ENCODE results near the gene NDUFS4. TPM values are rescaled to one million over a fixed set of nuclear protein-coding genes. Genes with fewer than 3 reads are reported as not detected.
"Not testable (repeated sequence)": the region's sequence is repeated elsewhere in the genome, so short reads cannot be mapped to it uniquely, and the experiment has no call there.

NDUFS4 gene
- total RNA-seq, 2 donors from 2014 or later = 23.3 to 24.4 TPM

- no peaks in the 10 kb centered on the region for H3K9me3 ChIP-seq (ENCODE audit: control insufficient read depth, low read length, poor library complexity, severe bottlenecking)
- Mint-ChIP-seq H3K27me3 (no peaks in the 10 kb centered on the region), H3K4me1 (peaks cover 27% of the 10 kb centered on the region), H3K36me3 (ENCODE audit: low read depth) (peaks cover 5% of the 10 kb centered on the region), H3K4me3 (no peak overlapping the region), H3K27ac (no peak overlapping the region)
- ATAC-seq (no peak), DNase-seq (no peak)
Measured at GRCh38 chr5:53582225-53582624, 21.8 kb downstream of the NDUFS4 start.

GRCh38 chr5:53590759-53591158 lies 30.3 kb downstream of the NDUFS4 start:
- no peak for ATAC-seq
- no peak for DNase-seq
- Mint-ChIP-seq H3K27me3 (no peaks in the 10 kb centered on the region), H3K4me1 (peaks cover 37% of the 10 kb centered on the region), H3K36me3 (ENCODE audit: low read depth) (peaks cover 2% of the 10 kb centered on the region), H3K27ac (no peak overlapping the region), H3K4me3 (no peak overlapping the region)
- H3K9me3 ChIP-seq (ENCODE audit: control insufficient read depth, low read length, poor library complexity, severe bottlenecking) = no peaks in the 10 kb centered on the region

- Mint-ChIP-seq H3K27ac (no peak overlapping the region), H3K27me3 (no peaks in the 10 kb centered on the region), H3K4me3 (no peak overlapping the region), H3K4me1 (peaks cover 28% of the 10 kb centered on the region), H3K36me3 (ENCODE audit: low read depth) (no peaks in the 10 kb centered on the region)
- no peak for ATAC-seq
- H3K9me3 ChIP-seq (ENCODE audit: control insufficient read depth, low read length, poor library complexity, severe bottlenecking) = no peaks in the 10 kb centered on the region
- DNase-seq = no peak
Measured at GRCh38 chr5:53594419-53594818, 34.0 kb downstream of the NDUFS4 start.

- H3K27me3 Mint-ChIP-seq = no peaks in the 10 kb centered on the region
- peaks cover 15% of the 10 kb centered on the region for H3K4me1 Mint-ChIP-seq
- H3K9me3 ChIP-seq (ENCODE audit: control insufficient read depth, low read length, poor library complexity, severe bottlenecking) = no peaks in the 10 kb centered on the region
- no peak overlapping the region for H3K4me3 Mint-ChIP-seq
- H3K27ac Mint-ChIP-seq = no peak overlapping the region
- ATAC-seq = no peak
- no peaks in the 10 kb centered on the region for H3K36me3 Mint-ChIP-seq (ENCODE audit: low read depth)
- DNase-seq = no peak
Measured at GRCh38 chr5:53597894-53598293, 37.5 kb downstream of the NDUFS4 start.

- peaks cover 5% of the 10 kb centered on the region for H3K36me3 Mint-ChIP-seq (ENCODE audit: low read depth)
- no peaks in the 10 kb centered on the region for H3K27me3 Mint-ChIP-seq
- no peak overlapping the region for H3K27ac Mint-ChIP-seq
- H3K4me1 Mint-ChIP-seq = peaks cover 3% of the 10 kb centered on the region
- no peak for DNase-seq
- no peak overlapping the region for H3K4me3 Mint-ChIP-seq
- no peak for ATAC-seq
- H3K9me3 ChIP-seq (ENCODE audit: control insufficient read depth, low read length, poor library complexity, severe bottlenecking) = no peaks in the 10 kb centered on the region
Measured at GRCh38 chr5:53601570-53601969, 41.1 kb downstream of the NDUFS4 start.

- ATAC-seq = no peak
- Mint-ChIP-seq H3K4me3 (no peak overlapping the region), H3K4me1 (peaks cover 3% of the 10 kb centered on the region), H3K27ac (no peak overlapping the region), H3K36me3 (ENCODE audit: low read depth) (peaks cover 6% of the 10 kb centered on the region), H3K27me3 (no peaks in the 10 kb centered on the region)
- DNase-seq = no peak
- no peaks in the 10 kb centered on the region for H3K9me3 ChIP-seq (ENCODE audit: control insufficient read depth, low read length, poor library complexity, severe bottlenecking)
Measured at GRCh38 chr5:53603009-53603687, 42.7 kb downstream of the NDUFS4 start.

GRCh38 chr5:53604309-53604708 lies 43.9 kb downstream of the NDUFS4 start:
- peaks cover 6% of the 10 kb centered on the region for H3K36me3 Mint-ChIP-seq (ENCODE audit: low read depth)
- ATAC-seq (no peak), DNase-seq (no peak)
- H3K4me1 Mint-ChIP-seq = peaks cover 10% of the 10 kb centered on the region
- H3K27ac Mint-ChIP-seq = no peak overlapping the region
- H3K4me3 Mint-ChIP-seq = no peak overlapping the region
- H3K9me3 ChIP-seq (ENCODE audit: control insufficient read depth, low read length, poor library complexity, severe bottlenecking) = no peaks in the 10 kb centered on the region
- no peaks in the 10 kb centered on the region for H3K27me3 Mint-ChIP-seq

GRCh38 chr5:53607886-53608285 lies 47.4 kb downstream of the NDUFS4 start:
- H3K9me3 ChIP-seq (ENCODE audit: control insufficient read depth, low read length, poor library complexity, severe bottlenecking) = no peaks in the 10 kb centered on the region
- no peaks in the 10 kb centered on the region for H3K27me3 Mint-ChIP-seq
- DNase-seq = no peak
- H3K27ac Mint-ChIP-seq = no peak overlapping the region
- H3K36me3 Mint-ChIP-seq (ENCODE audit: low read depth) = peaks cover 9% of the 10 kb centered on the region
- no peak for ATAC-seq
- peaks cover 19% of the 10 kb centered on the region for H3K4me1 Mint-ChIP-seq
- no peak overlapping the region for H3K4me3 Mint-ChIP-seq

GRCh38 chr5:53608897-53609296 lies 48.5 kb downstream of the NDUFS4 start:
- H3K9me3 ChIP-seq (ENCODE audit: control insufficient read depth, low read length, poor library complexity, severe bottlenecking); H3K4me3 Mint-ChIP-seq; H3K36me3 Mint-ChIP-seq (ENCODE audit: low read depth); DNase-seq; H3K27me3 Mint-ChIP-seq; H3K27ac Mint-ChIP-seq; ATAC-seq: not testable (repeated sequence)
- peaks cover 21% of the 10 kb centered on the region for H3K4me1 Mint-ChIP-seq

- ATAC-seq (no peak), DNase-seq (no peak)
- H3K36me3 Mint-ChIP-seq (ENCODE audit: low read depth) = peaks cover 3% of the 10 kb centered on the region
- H3K27ac Mint-ChIP-seq = no peak overlapping the region
- no peaks in the 10 kb centered on the region for H3K27me3 Mint-ChIP-seq
- no peak overlapping the region for H3K4me3 Mint-ChIP-seq
- no peaks in the 10 kb centered on the region for H3K9me3 ChIP-seq (ENCODE audit: control insufficient read depth, low read length, poor library complexity, severe bottlenecking)
- H3K4me1 Mint-ChIP-seq = peaks cover 23% of the 10 kb centered on the region
Measured at GRCh38 chr5:53613061-53613460, 52.6 kb downstream of the NDUFS4 start.

- Mint-ChIP-seq H3K4me1 (peaks cover 23% of the 10 kb centered on the region), H3K27me3 (no peaks in the 10 kb centered on the region), H3K27ac (no peak overlapping the region), H3K4me3 (no peak overlapping the region), H3K36me3 (ENCODE audit: low read depth) (peaks cover 3% of the 10 kb centered on the region)
- no peaks in the 10 kb centered on the region for H3K9me3 ChIP-seq (ENCODE audit: control insufficient read depth, low read length, poor library complexity, severe bottlenecking)
- DNase-seq = no peak
- no peak for ATAC-seq
Measured at GRCh38 chr5:53613536-53613935, 53.1 kb downstream of the NDUFS4 start.

- Mint-ChIP-seq H3K27ac (no peak overlapping the region), H3K4me1 (peaks cover 16% of the 10 kb centered on the region), H3K36me3 (ENCODE audit: low read depth) (peaks cover 3% of the 10 kb centered on the region), H3K27me3 (no peaks in the 10 kb centered on the region), H3K4me3 (no peak overlapping the region)
- H3K9me3 ChIP-seq (ENCODE audit: control insufficient read depth, low read length, poor library complexity, severe bottlenecking) = no peaks in the 10 kb centered on the region
- ATAC-seq (no peak), DNase-seq (no peak)
Measured at GRCh38 chr5:53614376-53614885, 54.0 kb downstream of the NDUFS4 start.

- Mint-ChIP-seq H3K27me3 (no peaks in the 10 kb centered on the region), H3K36me3 (ENCODE audit: low read depth) (no peaks in the 10 kb centered on the region), H3K4me1 (peaks cover 5% of the 10 kb centered on the region), H3K4me3 (no peak overlapping the region), H3K27ac (no peak overlapping the region)
- ATAC-seq (no peak), DNase-seq (no peak)
- H3K9me3 ChIP-seq (ENCODE audit: control insufficient read depth, low read length, poor library complexity, severe bottlenecking) = no peaks in the 10 kb centered on the region
Measured at GRCh38 chr5:53616939-53617549, 56.6 kb downstream of the NDUFS4 start.

- no peak for ATAC-seq
- H3K27ac Mint-ChIP-seq = no peak overlapping the region
- peaks cover 10% of the 10 kb centered on the region for H3K36me3 Mint-ChIP-seq (ENCODE audit: low read depth)
- no peaks in the 10 kb centered on the region for H3K27me3 Mint-ChIP-seq
- no peak overlapping the region for H3K4me3 Mint-ChIP-seq
- no peak for DNase-seq
- no peaks in the 10 kb centered on the region for H3K9me3 ChIP-seq (ENCODE audit: control insufficient read depth, low read length, poor library complexity, severe bottlenecking)
- H3K4me1 Mint-ChIP-seq = peaks cover 13% of the 10 kb centered on the region
Measured at GRCh38 chr5:53631251-53631650, 70.8 kb downstream of the NDUFS4 start.

Data from T-helper 17 cell (primary cell).